ENCODE data around the gene KCNJ5.

GRCh38 chr11:128843198-128843785, 47.9 kb upstream of the KCNJ5 start:
- TF ChIP-seq CTCF (IDR thresholded peaks at IDR 0.05; ENCODE audit: low read depth, low read length, poor library complexity, severe bottlenecking) (no peak), EZH2phosphoT487 (IDR thresholded peaks at IDR 0.05; ENCODE audit: borderline replicate concordance, low read length) (no peak)

Data from DOHH2 (cell line).